SH-SY5Y (cell line): ENCODE results near the gene SLC25A36.

Source experiments
- GATA2 ChIP-seq: IDR thresholded peaks from 2 replicates; pipeline ENCODE4 v1.6.1; 2011; ENCODE audit warnings: mild to moderate bottlenecking, low read depth, low read length
- GATA3 ChIP-seq: IDR thresholded peaks from 2 replicates; pipeline ENCODE4 v1.6.1; 2011; ENCODE audit warnings: low read depth, mild to moderate bottlenecking, low read length, moderate library complexity

DNA sequence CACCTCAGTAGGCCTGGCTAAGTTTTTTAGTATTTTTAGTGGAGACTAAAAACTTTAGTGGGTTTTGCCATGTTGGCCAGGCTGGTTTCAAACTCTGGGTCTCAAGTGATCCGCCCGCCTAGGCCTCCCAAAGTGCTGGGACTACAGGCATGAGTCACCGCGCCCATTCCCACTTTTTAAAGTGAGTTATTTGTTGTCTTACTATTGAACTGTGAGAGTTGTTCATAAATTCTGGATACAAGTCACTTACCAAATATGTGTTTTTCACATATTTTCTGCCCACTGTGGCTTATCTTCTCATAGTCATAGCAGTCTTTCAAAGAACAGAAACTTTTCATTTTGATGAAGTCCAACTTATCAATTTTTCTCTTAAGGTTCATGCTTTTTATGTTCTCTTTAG, 79.6 kb downstream of the SLC25A36 start:
- TF ChIP-seq GATA2: no peak
- TF ChIP-seq GATA3: no peak
